GM23248 (cell line): Measurements from ENCODE around the gene GULP1.

Source experiments
- EZH2 ChIP-seq: fragments of 200-600 bp; sonication (generic); IDR thresholded peaks from 2 replicates; pipeline ENCODE4 v1.6.1; 2018; ENCODE audit warnings: antibody characterized with exemption, mild to moderate bottlenecking; ENCODE audit not compliant: insufficient read depth, poor library complexity, severe bottlenecking
- EZH2phosphoT487 ChIP-seq: fragments of 200-600 bp; sonication (generic); IDR thresholded peaks from 2 replicates; pipeline ENCODE4 v1.6.1; 2018; ENCODE audit warnings: antibody characterized with exemption, moderate library complexity, mild to moderate bottlenecking, low read depth; ENCODE audit not compliant: insufficient read depth

- TF ChIP-seq EZH2phosphoT487 (no peak), EZH2 (no peak)
Observed at GRCh38 chr2:188628989-188629752, 337.5 kb downstream of the GULP1 start.
